NB4 (cell line): ENCODE data around the gene STARD10.

ENCODE experiments used
- MYC ChIP-seq: IDR thresholded peaks from 2 replicates; pipeline ENCODE4 v1.6.1; 2011; ENCODE audit warnings: low read depth, low read length
- POLR2A ChIP-seq: IDR thresholded peaks from 2 replicates; pipeline ENCODE4 v1.6.1; 2011; ENCODE audit warnings: mild to moderate bottlenecking; ENCODE audit not compliant: insufficient read length; ENCODE audit errors: extremely low read depth
- TF ChIP-seq, protein P1 (sequence below): IDR thresholded peaks from one replicate; pipeline ENCODE4 v1.5.1; 2012; ENCODE audit warnings: low read depth, low read length

DNA sequence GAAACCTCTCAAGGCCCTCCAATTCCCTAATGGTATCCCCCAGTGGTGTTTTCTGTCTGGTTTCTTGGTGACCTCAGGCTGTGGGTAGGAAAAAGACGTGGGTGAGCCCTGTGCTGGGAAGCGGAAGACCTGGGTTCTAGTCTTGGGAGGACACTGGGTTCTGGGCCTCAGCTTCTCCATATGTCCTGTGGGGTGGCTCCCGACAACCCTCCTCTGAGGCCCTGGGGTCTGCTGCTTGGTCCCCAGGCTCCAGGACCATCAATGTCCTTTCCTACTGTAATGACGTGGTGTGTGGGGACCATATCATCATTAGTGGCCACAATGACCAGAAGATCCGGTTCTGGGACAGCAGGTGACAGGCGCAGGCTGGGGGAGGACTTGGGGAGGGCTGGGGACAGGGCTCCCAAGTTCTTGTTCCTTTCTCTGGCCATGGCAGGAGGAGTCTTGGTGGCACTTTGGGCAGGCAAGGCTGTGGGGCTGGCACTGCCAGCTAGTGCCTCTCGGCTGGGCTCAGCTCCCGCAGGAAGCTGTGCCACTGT, 33.2 kb upstream of the STARD10 start:
- TF ChIP-seq, protein P1, sequence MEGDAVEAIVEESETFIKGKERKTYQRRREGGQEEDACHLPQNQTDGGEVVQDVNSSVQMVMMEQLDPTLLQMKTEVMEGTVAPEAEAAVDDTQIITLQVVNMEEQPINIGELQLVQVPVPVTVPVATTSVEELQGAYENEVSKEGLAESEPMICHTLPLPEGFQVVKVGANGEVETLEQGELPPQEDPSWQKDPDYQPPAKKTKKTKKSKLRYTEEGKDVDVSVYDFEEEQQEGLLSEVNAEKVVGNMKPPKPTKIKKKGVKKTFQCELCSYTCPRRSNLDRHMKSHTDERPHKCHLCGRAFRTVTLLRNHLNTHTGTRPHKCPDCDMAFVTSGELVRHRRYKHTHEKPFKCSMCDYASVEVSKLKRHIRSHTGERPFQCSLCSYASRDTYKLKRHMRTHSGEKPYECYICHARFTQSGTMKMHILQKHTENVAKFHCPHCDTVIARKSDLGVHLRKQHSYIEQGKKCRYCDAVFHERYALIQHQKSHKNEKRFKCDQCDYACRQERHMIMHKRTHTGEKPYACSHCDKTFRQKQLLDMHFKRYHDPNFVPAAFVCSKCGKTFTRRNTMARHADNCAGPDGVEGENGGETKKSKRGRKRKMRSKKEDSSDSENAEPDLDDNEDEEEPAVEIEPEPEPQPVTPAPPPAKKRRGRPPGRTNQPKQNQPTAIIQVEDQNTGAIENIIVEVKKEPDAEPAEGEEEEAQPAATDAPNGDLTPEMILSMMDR: no peak
- TF ChIP-seq POLR2A (no peak), MYC (no peak)
